ENCODE results near the gene NREP.

Gene NREP

DNA sequence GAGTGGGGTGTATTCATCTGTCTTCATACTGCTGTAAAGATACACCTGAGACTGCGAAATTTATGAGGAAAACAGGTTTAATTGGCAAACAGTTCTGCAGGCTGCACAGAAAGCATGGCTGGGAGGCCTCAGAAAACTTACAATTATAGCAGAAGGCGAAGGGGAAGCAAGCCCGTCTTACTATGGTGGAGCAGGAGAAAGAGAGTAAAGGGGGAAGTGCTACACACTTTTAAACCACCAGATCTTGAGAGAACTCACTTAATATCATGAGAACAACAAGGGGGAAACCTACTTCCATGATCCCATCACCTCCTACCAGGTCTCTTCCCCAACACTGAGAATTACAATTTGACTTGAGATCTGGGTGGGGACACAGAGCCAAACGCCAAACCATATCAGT, 12.5 kb upstream of the NREP start:
- Histone ChIP-seq H3K27ac (ENCODE audit: poor library complexity, severe bottlenecking) (no peak overlapping the region), H3K36me3 (ENCODE audit: low read depth) (no peaks in the 10 kb centered on the region), H3K27me3 (ENCODE audit: insufficient read depth, poor library complexity, severe bottlenecking) (no peaks in the 10 kb centered on the region), H3K4me1 (ENCODE audit: insufficient read depth, poor library complexity, severe bottlenecking) (peaks cover 7% of the 10 kb centered on the region), H3K9me3 (ENCODE audit: severe bottlenecking) (no peaks in the 10 kb centered on the region), H3K4me3 (ENCODE audit: severe bottlenecking) (no peak overlapping the region)
- no peak for DNase-seq (ENCODE audit: low spot score)
- TF ChIP-seq, protein P1, sequence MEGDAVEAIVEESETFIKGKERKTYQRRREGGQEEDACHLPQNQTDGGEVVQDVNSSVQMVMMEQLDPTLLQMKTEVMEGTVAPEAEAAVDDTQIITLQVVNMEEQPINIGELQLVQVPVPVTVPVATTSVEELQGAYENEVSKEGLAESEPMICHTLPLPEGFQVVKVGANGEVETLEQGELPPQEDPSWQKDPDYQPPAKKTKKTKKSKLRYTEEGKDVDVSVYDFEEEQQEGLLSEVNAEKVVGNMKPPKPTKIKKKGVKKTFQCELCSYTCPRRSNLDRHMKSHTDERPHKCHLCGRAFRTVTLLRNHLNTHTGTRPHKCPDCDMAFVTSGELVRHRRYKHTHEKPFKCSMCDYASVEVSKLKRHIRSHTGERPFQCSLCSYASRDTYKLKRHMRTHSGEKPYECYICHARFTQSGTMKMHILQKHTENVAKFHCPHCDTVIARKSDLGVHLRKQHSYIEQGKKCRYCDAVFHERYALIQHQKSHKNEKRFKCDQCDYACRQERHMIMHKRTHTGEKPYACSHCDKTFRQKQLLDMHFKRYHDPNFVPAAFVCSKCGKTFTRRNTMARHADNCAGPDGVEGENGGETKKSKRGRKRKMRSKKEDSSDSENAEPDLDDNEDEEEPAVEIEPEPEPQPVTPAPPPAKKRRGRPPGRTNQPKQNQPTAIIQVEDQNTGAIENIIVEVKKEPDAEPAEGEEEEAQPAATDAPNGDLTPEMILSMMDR (IDR thresholded peaks at IDR 0.05; ENCODE audit: poor library complexity, severe bottlenecking) = no peak
- ATAC-seq (ENCODE audit: low read depth) = no peak

- no peak overlapping the region for H3K4me3 ChIP-seq (ENCODE audit: severe bottlenecking)
- no peak for ATAC-seq (ENCODE audit: low read depth)
- TF ChIP-seq, protein P1 (IDR thresholded peaks at IDR 0.05; ENCODE audit: poor library complexity, severe bottlenecking) = no peak
Observed at GRCh38 chr5:111765613-111766571, 8.9 kb upstream of the NREP start.

DNA sequence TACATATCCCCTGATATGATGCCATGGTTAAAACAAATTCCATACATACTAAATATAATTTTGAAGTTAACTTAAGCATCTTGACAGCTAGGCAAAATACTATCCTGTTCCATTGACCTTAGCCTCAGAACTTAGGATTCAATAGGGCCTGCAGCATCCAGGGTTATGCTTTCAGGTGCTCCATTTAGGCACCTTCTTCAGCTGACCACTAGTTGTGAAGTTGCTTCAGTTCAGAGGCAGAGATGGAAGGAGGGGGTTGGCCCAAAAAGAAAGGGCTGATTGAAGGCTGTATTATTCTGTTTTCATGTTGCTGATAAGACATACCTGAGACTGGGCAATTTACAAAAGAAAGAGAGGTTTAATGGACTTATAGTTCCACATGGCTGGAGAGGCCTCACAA, 7.0 kb upstream of the NREP start:
- Histone ChIP-seq H3K27me3 (ENCODE audit: insufficient read depth, poor library complexity, severe bottlenecking) (no peaks in the 10 kb centered on the region), H3K4me3 (ENCODE audit: severe bottlenecking) (no peak overlapping the region), H3K9me3 (ENCODE audit: severe bottlenecking) (no peaks in the 10 kb centered on the region), H3K36me3 (ENCODE audit: low read depth) (no peaks in the 10 kb centered on the region), H3K4me1 (ENCODE audit: insufficient read depth, poor library complexity, severe bottlenecking) (no peaks in the 10 kb centered on the region), H3K27ac (ENCODE audit: poor library complexity, severe bottlenecking) (no peak overlapping the region)
- DNase-seq (ENCODE audit: low spot score) = no peak
- TF ChIP-seq, protein P1 (IDR thresholded peaks at IDR 0.05; ENCODE audit: poor library complexity, severe bottlenecking) = no peak
- no peak for ATAC-seq (ENCODE audit: low read depth)

More at GRCh38 chr5:111765613-111766571, 8.9 kb upstream of the NREP start:
- H3K9me3 ChIP-seq (ENCODE audit: severe bottlenecking) = no peaks in the 10 kb centered on the region
- no peaks in the 10 kb centered on the region for H3K36me3 ChIP-seq (ENCODE audit: low read depth)
- no peaks in the 10 kb centered on the region for H3K4me1 ChIP-seq (ENCODE audit: insufficient read depth, poor library complexity, severe bottlenecking)
- H3K27ac ChIP-seq (ENCODE audit: poor library complexity, severe bottlenecking) = no peak overlapping the region
- H3K27me3 ChIP-seq (ENCODE audit: insufficient read depth, poor library complexity, severe bottlenecking) = no peaks in the 10 kb centered on the region
- DNase-seq (ENCODE audit: low spot score) = no peak

- ATAC-seq (ENCODE audit: low read depth) (no peak), DNase-seq (ENCODE audit: low spot score) (no peak)
- no peaks in the 10 kb centered on the region for H3K36me3 ChIP-seq (ENCODE audit: low read depth)
- no peaks in the 10 kb centered on the region for H3K27me3 ChIP-seq (ENCODE audit: insufficient read depth, poor library complexity, severe bottlenecking)
- no peaks in the 10 kb centered on the region for H3K9me3 ChIP-seq (ENCODE audit: severe bottlenecking)
- H3K4me3 ChIP-seq (ENCODE audit: severe bottlenecking) = no peak overlapping the region
- no peak overlapping the region for H3K27ac ChIP-seq (ENCODE audit: poor library complexity, severe bottlenecking)
- H3K4me1 ChIP-seq (ENCODE audit: insufficient read depth, poor library complexity, severe bottlenecking) = no peaks in the 10 kb centered on the region
- TF ChIP-seq, protein P1 (IDR thresholded peaks at IDR 0.05; ENCODE audit: poor library complexity, severe bottlenecking) = no peak
Observed at GRCh38 chr5:111762895-111763294, 5.9 kb upstream of the NREP start.

GRCh38 chr5:111758284-111758628, 1.3 kb upstream of the NREP start:
- Histone ChIP-seq H3K36me3 (ENCODE audit: low read depth) (peaks cover 5% of the 10 kb centered on the region; the same call in 1 of the 2 replicates), H3K27me3 (ENCODE audit: insufficient read depth, poor library complexity, severe bottlenecking) (no peaks in the 10 kb centered on the region), H3K27ac (ENCODE audit: poor library complexity, severe bottlenecking) (peak overlapping the region; percentile 72), H3K9me3 (ENCODE audit: severe bottlenecking) (no peaks in the 10 kb centered on the region), H3K4me3 (ENCODE audit: severe bottlenecking) (peak overlapping the region; percentile 83), H3K4me1 (ENCODE audit: insufficient read depth, poor library complexity, severe bottlenecking) (peaks cover 12% of the 10 kb centered on the region)
- TF ChIP-seq, protein P1 (IDR thresholded peaks at IDR 0.05; ENCODE audit: poor library complexity, severe bottlenecking) = no peak
- no peak for DNase-seq (ENCODE audit: low spot score)
- ATAC-seq (ENCODE audit: low read depth) = no peak
